Epithelial cell of proximal tubule (primary cell): Measurements from ENCODE around the gene ADNP. TPM values are rescaled to one million over a fixed set of nuclear protein-coding genes. Genes with fewer than 3 reads are reported as not detected.

Experiments used
- total RNA-seq: library from RNA; depleted of rRNA; stranded (reverse); fragments of >200 nt; gene quantifications from 2 replicates; pipeline ENCODE4 v1.2.3, GENCODE V29; 2015

ADNP gene
- total RNA-seq, 1 donor from 2014 or later: 19.0 TPM

Other genes with a start within 250 kb of the ADNP start
- gene RIPOR3, start 239.9 kb downstream of the ADNP start, total RNA-seq: 0.29 and 1.8 TPM in 2 replicates
- 17.1 and 44.4 TPM in 2 replicates for gene PARD6B, start 199.9 kb downstream of the ADNP start, total RNA-seq
- gene BCAS4, start 136.4 kb downstream of the ADNP start, total RNA-seq: 15.7 and 24.0 TPM in 2 replicates
- gene DPM1, start 27.1 kb upstream of the ADNP start, total RNA-seq: 72.8 and 74.3 TPM in 2 replicates
- 5.3 and 6.4 TPM in 2 replicates for gene MOCS3, start 27.4 kb upstream of the ADNP start, total RNA-seq
- 5.2 and 10.5 TPM in 2 replicates for gene KCNG1, start 91.7 kb upstream of the ADNP start, total RNA-seq